NCI-H345 (cell line): ENCODE measurements around the gene KRIT1.
"Not testable (repeated sequence)": the region's sequence is repeated elsewhere in the genome, so short reads cannot be mapped to it uniquely, and the experiment has no call there.

Experiments used
- DNase-seq: peaks from one replicate; lab custom pipeline; 2025; lab: John Stamatoyannopoulos, UW

Gene KRIT1

GRCh38 chr7:92246360-92247101 is 817 bp upstream of the KRIT1 start:
- DNase-seq: peak; percentile 45

GRCh38 chr7:92244808-92245486 is 767 bp downstream of the KRIT1 start:
- DNase-seq: peak; percentile 37

- no peak for DNase-seq
Observed at GRCh38 chr7:92242972-92243371, 2.7 kb downstream of the KRIT1 start.

- no peak for DNase-seq
Observed at GRCh38 chr7:92230547-92230946, 15.2 kb downstream of the KRIT1 start.

- no peak for DNase-seq
Observed at GRCh38 chr7:92228742-92229141, 17.0 kb downstream of the KRIT1 start.

- no peak for DNase-seq
Observed at GRCh38 chr7:92228100-92228499, 17.6 kb downstream of the KRIT1 start.

GRCh38 chr7:92226981-92227380 is 18.7 kb downstream of the KRIT1 start:
- no peak for DNase-seq

- DNase-seq: no peak
Observed at GRCh38 chr7:92221766-92222165, 23.9 kb downstream of the KRIT1 start.

GRCh38 chr7:92206672-92207071 is 39.0 kb downstream of the KRIT1 start:
- DNase-seq: no peak

GRCh38 chr7:92205987-92206386 is 39.7 kb downstream of the KRIT1 start:
- DNase-seq: no peak

GRCh38 chr7:92200791-92201190 is 44.9 kb downstream of the KRIT1 start:
- DNase-seq: no peak

- DNase-seq: no peak
Observed at GRCh38 chr7:92192326-92192725, 53.4 kb downstream of the KRIT1 start.

- DNase-seq: not testable (repeated sequence)
Observed at GRCh38 chr7:92189246-92189645, 56.5 kb downstream of the KRIT1 start.

GRCh38 chr7:92184294-92184693 is 61.4 kb downstream of the KRIT1 start:
- not testable (repeated sequence) for DNase-seq

- no peak for DNase-seq
Observed at GRCh38 chr7:92178928-92179924, 66.5 kb downstream of the KRIT1 start, which contains the start of gene LRRD1. TSS of gene LRRD1 (minus strand) at chr7:92179142. CDS start at chr7:92165202, 13,940 bp downstream.

GRCh38 chr7:92177362-92177761 is 68.4 kb downstream of the KRIT1 start:
- no peak for DNase-seq

- not testable (repeated sequence) for DNase-seq
Observed at GRCh38 chr7:92169529-92169928, 76.2 kb downstream of the KRIT1 start.

GRCh38 chr7:92161271-92161670 is 84.4 kb downstream of the KRIT1 start:
- no peak for DNase-seq

- DNase-seq: no peak
Observed at GRCh38 chr7:92158660-92159575, 86.8 kb downstream of the KRIT1 start.

GRCh38 chr7:92156990-92157389 is 88.7 kb downstream of the KRIT1 start:
- DNase-seq: no peak

GRCh38 chr7:92155108-92155739 is 90.5 kb downstream of the KRIT1 start:
- no peak for DNase-seq
